Caco-2 (cell line): ENCODE measurements around the gene FBLN1. TPM values are rescaled to one million over a fixed set of nuclear protein-coding genes. Genes with fewer than 3 reads are reported as not detected.
"Not testable (repeated sequence)": the region's sequence is repeated elsewhere in the genome, so short reads cannot be mapped to it uniquely, and the experiment has no call there.

ENCODE experiments used
- BruUV-seq: library from RNA; stranded (reverse); fragments of 400-500 nt; replicated peaks from 2 replicates; lab custom pipeline; 2021; lab: Mats Ljungman, UMichigan
- CTCF ChIA-PET: fragments of 300-600 bp; sonication (Branson Sonifier 250); formaldehyde crosslinking; loops from one replicate; lab custom pipeline; 2022; ENCODE audit warnings: antibody characterized with exemption; lab: Charles Lee
- POLR2A ChIA-PET: fragments of 300-600 bp; sonication (Branson Sonifier 250); formaldehyde crosslinking; loops from one replicate; lab custom pipeline; 2022; ENCODE audit warnings: antibody characterized with exemption; lab: Charles Lee
- DNase-seq, 2 experiments: peaks; one replicate each; pipeline versions ENCODE4 v3.0.0 to v3.0.0-alpha.2; 2020 to 2022
- H3K27me3 ChIP-seq: replicated peaks from 2 replicates; pipeline ENCODE4 v1.6.0; 2011; ENCODE audit warnings: low read length; ENCODE audit not compliant: control insufficient read depth, insufficient read depth
- H3K36me3 ChIP-seq: 2 replicates; pipeline ENCODE4 v1.5.1; 2011; ENCODE audit warnings: low read length; ENCODE audit not compliant: control insufficient read depth, insufficient read depth
- H3K4me1 ChIP-seq: fragments of 250-450 bp; sonication (Bioruptor Pico); 2 replicates; pipeline ENCODE4 v1.5.1; 2020; ENCODE audit warnings: mild to moderate bottlenecking
- H3K4me3 ChIP-seq: 2 replicates; pipeline ENCODE4 v1.5.1; 2011; ENCODE audit warnings: low read depth, mild to moderate bottlenecking, control low read depth, low read length
- H3K9me3 ChIP-seq: fragments of 250-450 bp; sonication (Bioruptor Pico); 2 replicates; pipeline ENCODE4 v1.5.1; 2020; ENCODE audit warnings: mild to moderate bottlenecking, moderate library complexity
- H3K27ac Mint-ChIP-seq: one replicate; pipeline ENCODE4 v1.8.0; 2022; ENCODE audit warnings: mixed read lengths; ENCODE audit not compliant: unreplicated experiment
- H3K27me3 Mint-ChIP-seq: one replicate; pipeline ENCODE4 v1.8.0; 2022; ENCODE audit warnings: mixed read lengths; ENCODE audit not compliant: insufficient read depth, unreplicated experiment
- H3K36me3 Mint-ChIP-seq: one replicate; pipeline ENCODE4 v1.8.0; 2022; ENCODE audit warnings: mild to moderate bottlenecking, mixed read lengths; ENCODE audit not compliant: insufficient read depth, unreplicated experiment
- H3K4me1 Mint-ChIP-seq: one replicate; pipeline ENCODE4 v1.8.0; 2022; ENCODE audit warnings: low read depth, mixed read lengths; ENCODE audit not compliant: unreplicated experiment
- H3K4me3 Mint-ChIP-seq: one replicate; pipeline ENCODE4 v1.8.0; 2022; ENCODE audit warnings: mild to moderate bottlenecking, moderate library complexity, mixed read lengths; ENCODE audit not compliant: unreplicated experiment
- H3K9me3 Mint-ChIP-seq: one replicate; pipeline ENCODE4 v1.8.0; 2022; ENCODE audit warnings: mixed read lengths; ENCODE audit not compliant: unreplicated experiment
- CTCF ChIP-seq, 2 experiments: fragments of 200-600 bp in 1 of 2; IDR thresholded peaks; 1 replicate in 1 of 2; 2 replicates in 1 of 2; pipeline versions ENCODE4 v1.5.1 to v1.8.0; 2011 to 2022; ENCODE audit warnings: antibody characterized with exemption in 1 of 2, control low read depth in 1 of 2, inconsistent platforms in 1 of 2, low read depth in 1 of 2, low read length in 1 of 2, mild to moderate bottlenecking in 1 of 2, moderate library complexity in 1 of 2; ENCODE audit not compliant: insufficient read depth in 1 of 2, severe bottlenecking in 1 of 2, unreplicated experiment in 1 of 2
- intact Hi-C: fragments of 100-400 bp; cut with micrococcal nuclease; formaldehyde crosslinking; loops from one replicate; pipeline ENCODE4 v1.10.0; 2022; ENCODE audit not compliant: unreplicated experiment
- total RNA-seq: library from RNA; stranded (reverse); gene quantifications from 2 replicates; pipeline ENCODE4 v1.2.3, GENCODE V29; 2022

The FBLN1 gene
- total RNA-seq, 1 experiment from 2014 or later: 519 TPM

- Mint-ChIP-seq H3K36me3 (peaks cover 88% of the 10 kb centered on the region), H3K4me3 (no peak overlapping the region), H3K27ac (no peak overlapping the region), H3K9me3 (no peaks in the 10 kb centered on the region), H3K27me3 (no peaks in the 10 kb centered on the region), H3K4me1 (peaks cover 6% of the 10 kb centered on the region)
- DNase-seq: no peak
- intact Hi-C loops: no loop called here
- Histone ChIP-seq H3K27me3 (no peaks in the 10 kb centered on the region), H3K9me3 (no peaks in the 10 kb centered on the region), H3K4me1 (no peaks in the 10 kb centered on the region), H3K4me3 (no peak overlapping the region), H3K36me3 (peaks cover 4% of the 10 kb centered on the region; the same call in 1 of the 2 replicates)
- BruUV-seq: no TSS peak
- ChIA-PET CTCF (no interaction called here), POLR2A (no interaction called here)
- no peak for TF ChIP-seq CTCF (IDR thresholded peaks at IDR 0.05; ENCODE audit: insufficient read depth in 1 of 2, low read depth in 1 of 2, low read length in 1 of 2, severe bottlenecking in 1 of 2, unreplicated experiment in 1 of 2)
These were observed 31.9 kb downstream of the FBLN1 start for GRCh38 chr22:45534339-45535192.

DNA sequence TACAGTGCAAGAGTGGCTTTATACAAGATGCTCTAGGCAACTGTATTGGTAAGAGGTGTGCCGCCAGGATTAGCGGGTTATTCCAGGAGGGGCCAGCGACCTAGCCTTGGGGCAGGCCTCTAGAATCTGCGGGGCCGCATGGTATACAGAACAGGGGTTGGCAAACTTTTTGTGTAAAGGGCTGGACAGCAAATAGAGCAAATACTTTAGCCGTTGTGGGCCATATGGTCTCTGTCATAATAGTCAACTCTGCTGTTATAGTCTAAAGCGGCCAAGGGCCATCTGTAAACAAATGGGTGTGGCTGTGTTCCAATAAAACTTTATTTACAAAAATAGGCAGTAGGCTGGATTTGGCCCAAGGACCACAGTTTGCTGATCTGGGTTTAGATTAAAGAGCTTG is 32.6 kb downstream of the FBLN1 start:
- intact Hi-C loops: no loop called here
- Histone ChIP-seq H3K9me3 (no peaks in the 10 kb centered on the region), H3K4me1 (no peaks in the 10 kb centered on the region), H3K36me3 (peaks cover 4% of the 10 kb centered on the region; the same call in 1 of the 2 replicates), H3K27me3 (no peaks in the 10 kb centered on the region), H3K4me3 (no peak overlapping the region)
- DNase-seq: no peak
- Mint-ChIP-seq H3K36me3 (peaks cover 89% of the 10 kb centered on the region), H3K27me3 (no peaks in the 10 kb centered on the region), H3K4me1 (peaks cover 3% of the 10 kb centered on the region), H3K27ac (no peak overlapping the region), H3K4me3 (no peak overlapping the region), H3K9me3 (no peaks in the 10 kb centered on the region)
- ChIA-PET CTCF (no interaction called here), POLR2A (no interaction called here)
- no TSS peak for BruUV-seq
- no peak for TF ChIP-seq CTCF (IDR thresholded peaks at IDR 0.05; ENCODE audit: insufficient read depth in 1 of 2, low read depth in 1 of 2, low read length in 1 of 2, severe bottlenecking in 1 of 2, unreplicated experiment in 1 of 2)

DNA sequence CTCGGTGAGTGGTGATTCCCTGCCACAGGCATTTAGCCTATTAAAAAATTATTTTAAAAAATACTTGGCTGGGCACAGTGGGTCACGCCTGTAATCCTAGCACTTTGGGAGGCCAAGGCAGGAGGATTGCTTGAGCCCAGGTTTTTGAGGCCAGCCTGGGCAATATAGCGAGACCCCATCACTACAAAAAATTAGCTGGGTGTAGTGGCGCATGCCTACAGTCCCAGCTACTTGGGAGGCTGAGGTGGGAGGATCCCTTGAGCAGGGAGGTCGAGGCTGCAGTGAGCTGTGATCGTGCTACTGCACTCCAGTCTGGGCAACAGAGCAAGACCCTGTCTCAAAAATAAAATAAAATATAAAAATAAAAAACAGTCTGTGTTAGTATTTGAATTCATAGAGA is 33.2 kb downstream of the FBLN1 start:
- H3K4me1 ChIP-seq, H3K27ac Mint-ChIP-seq, H3K4me3 Mint-ChIP-seq, intact Hi-C loops, H3K4me1 Mint-ChIP-seq, POLR2A ChIA-PET, H3K27me3 Mint-ChIP-seq, H3K4me3 ChIP-seq, H3K9me3 ChIP-seq, BruUV-seq, CTCF ChIA-PET, DNase-seq, H3K9me3 Mint-ChIP-seq, H3K36me3 ChIP-seq, H3K27me3 ChIP-seq: not testable (repeated sequence)
- H3K36me3 Mint-ChIP-seq: peaks cover 88% of the 10 kb centered on the region
